Pancreas (tissue), 10 donors: ENCODE results near the gene RAPGEF6. TPM values are rescaled to one million over a fixed set of nuclear protein-coding genes. Genes with fewer than 3 reads are reported as not detected.
"Not testable (repeated sequence)": the region's sequence is repeated elsewhere in the genome, so short reads cannot be mapped to it uniquely, and the experiment has no call there.

Experiments used
- ATAC-seq, 4 donors: fragments of 200-7000 bp; cut with Tn5 transposase; one replicate each; pipeline versions ENCODE4 v1.8.0 to v1.9.1; 2020; ENCODE audit warnings: mild to moderate bottlenecking in 4 of 4, moderate library complexity in 4 of 4
- DNase-seq, 6 donors: peaks; one replicate each; pipeline ENCODE4 v3.0.0-alpha.2; 2020
- FAIRE-seq: peaks from 2 replicates; lab custom pipeline; 2012; peaks lifted over from hg19 to GRCh38; lab: Jason Lieb, UNC
- H3K27ac ChIP-seq, 4 donors: fragments of 200-600 bp; sonication (generic); 1 replicate in 3 of 4; 2 replicates in 1 of 4; pipeline versions ENCODE4 v1.5.0 to v1.8.0; 2020
- H3K27me3 ChIP-seq, 4 donors: fragments of 200-600 bp; one replicate each; pipeline ENCODE4 v1.8.0; 2021
- H3K36me3 ChIP-seq, 3 donors: fragments of 200-600 bp; sonication (generic) in 1 of 3; one replicate each; pipeline versions ENCODE4 v1.5.0 to v1.8.0; 2020 to 2021
- H3K4me1 ChIP-seq, 3 donors: fragments of 200-600 bp; one replicate each; pipeline ENCODE4 v1.8.0; 2021
- H3K4me3 ChIP-seq, 4 donors: fragments of 200-600 bp; sonication (generic) in 2 of 4; one replicate each; pipeline versions ENCODE4 v1.5.0 to v1.8.0; 2020 to 2021
- H3K9me3 ChIP-seq, 4 donors: fragments of 200-600 bp; one replicate each; pipeline ENCODE4 v1.8.0; 2021
- CTCF ChIP-seq, 4 donors: fragments of 200-600 bp; sonication (generic) in 3 of 4; IDR thresholded peaks; one replicate each; pipeline versions ENCODE4 v1.5.0 to v1.8.0; 2021; ENCODE audit warnings: antibody characterized with exemption in 4 of 4
- WGBS, 2 donors: extraction: QIAGEN DNeasy Blood & Tissue Kit; methylation state at CpG; one replicate each; pipeline ENCODE4 v1.1.7; 2013; 5-methylcytosine and 5-hydroxymethylcytosine counted together
- intact Hi-C, 3 donors: fragments of 100-400 bp; cut with DNase I; formaldehyde crosslinking; loops; one replicate each; pipeline versions ENCODE4 v1.11.1 to v1.14.2; 2022
- polyA plus RNA-seq, 2 donors: library from polyadenylated mRNA; stranded (reverse); fragments of 200-250 nt; gene quantifications; one replicate each; pipeline ENCODE4 v1.2.3, GENCODE V29; 2013
- total RNA-seq, 6 donors: library from RNA; stranded (reverse); fragmentation: NEBNext Ultra II Directional in 4 of 6; extraction: Animal tissue kit (Norgen Biotek cat#: 25700) in 4 of 6; gene quantifications; one replicate each; pipeline versions ENCODE4 v1.2.1 to v1.2.4, GENCODE V29; 2021 to 2023
- donor health status: healthy with polysubstance abuse.
- donor health status: DM: no; HTN: no; CAD: no; lungs with moderate emphysema.
- donor health status: DM: no; HTN: no; CAD: no.
- donor health status: control.
- donor health status: control.
- donor health status: Bipolar disorder and iron deficiency.
- donor health status: DM: yes; HTN: yes; CAD: no.
- donor health status: DM: no; HTN: no; CAD: no.
- donor health status: DM: no; HTN: no; CAD: no.
- donor health status: DM: yes; HTN: yes; CAD: no.

RAPGEF6 gene
- total and polyA plus RNA-seq, 8 donors: 1.7 to 13.2 (median 6.7) TPM

GRCh38 chr5:131607418-131607817 is 27.6 kb downstream of the RAPGEF6 start:
- 79 to 86% methylated on average over 4 of the region's 4 CpGs for WGBS, 2 donors
- Histone ChIP-seq H3K4me1 (peaks cover 0 to 20% (median 8%) of the 10 kb centered on the region in 3 donors), H3K27ac (no peak overlapping the region), H3K4me3 (no peak overlapping the region), H3K36me3 (no peaks in the 10 kb centered on the region), H3K27me3 (no peaks in the 10 kb centered on the region), H3K9me3 (no peaks in the 10 kb centered on the region)
- no peak for TF ChIP-seq CTCF (IDR thresholded peaks at IDR 0.05)
- no peak for ATAC-seq
- intact Hi-C loops: no loop called here
- DNase-seq: no peak
- no peak for FAIRE-seq

GRCh38 chr5:131605086-131605485 is 29.9 kb downstream of the RAPGEF6 start:
- no peaks in the 10 kb centered on the region for H3K27me3 ChIP-seq
- no peaks in the 10 kb centered on the region for H3K9me3 ChIP-seq
- ATAC-seq: no peak
- FAIRE-seq: no peak
- intact Hi-C loops: no loop called here
- TF ChIP-seq CTCF (IDR thresholded peaks at IDR 0.05): no peak
- DNase-seq: no peak
- H3K4me1 ChIP-seq: peaks cover 0 to 13% (median 2%) of the 10 kb centered on the region in 3 donors
- H3K4me3 ChIP-seq: no peak overlapping the region
- WGBS, 2 donors: 91 to 97% methylated on average over 2 of the region's 2 CpGs
- H3K36me3 ChIP-seq: no peaks in the 10 kb centered on the region
- no peak overlapping the region for H3K27ac ChIP-seq

- FAIRE-seq: no peak
- no peak for ATAC-seq
These were observed 39.7 kb downstream of the RAPGEF6 start for GRCh38 chr5:131595088-131596033.

GRCh38 chr5:131593921-131594320 is 41.1 kb downstream of the RAPGEF6 start:
- no peaks in the 10 kb centered on the region for H3K9me3 ChIP-seq
- intact Hi-C loops: no loop called here
- WGBS, 2 donors: 94 to 98% methylated on average over 2 of the region's 2 CpGs
- no peak for TF ChIP-seq CTCF (IDR thresholded peaks at IDR 0.05)
- FAIRE-seq (no peak), ATAC-seq (no peak), DNase-seq (no peak)
- H3K36me3 ChIP-seq: no peaks in the 10 kb centered on the region
- no peak overlapping the region for H3K27ac ChIP-seq
- H3K4me3 ChIP-seq: no peak overlapping the region
- no peaks in the 10 kb centered on the region for H3K4me1 ChIP-seq
- no peaks in the 10 kb centered on the region for H3K27me3 ChIP-seq

More at GRCh38 chr5:131595088-131596033, 39.7 kb downstream of the RAPGEF6 start:
- Histone ChIP-seq H3K9me3 (no peaks in the 10 kb centered on the region), H3K4me1 (no peaks in the 10 kb centered on the region), H3K4me3 (no peak overlapping the region), H3K27ac (no peak overlapping the region), H3K36me3 (no peaks in the 10 kb centered on the region), H3K27me3 (no peaks in the 10 kb centered on the region)
- intact Hi-C loops: no loop called here
- no peak for TF ChIP-seq CTCF (IDR thresholded peaks at IDR 0.05)
- no peak for DNase-seq
- WGBS, 2 donors: 94 to 97% methylated on average over 8 of the region's 8 CpGs

GRCh38 chr5:131593436-131593835 is 41.6 kb downstream of the RAPGEF6 start:
- H3K9me3 ChIP-seq, ATAC-seq, intact Hi-C loops, FAIRE-seq, H3K4me1 ChIP-seq, DNase-seq, H3K4me3 ChIP-seq, H3K27me3 ChIP-seq, H3K36me3 ChIP-seq, H3K27ac ChIP-seq: not testable (repeated sequence)
- 84% methylated on average over 2 of the region's 2 CpGs for WGBS, 2 donors
